ENCODE measurements around the gene HDGFL1. TPM values are rescaled to one million over a fixed set of nuclear protein-coding genes. Genes with fewer than 3 reads are reported as not detected.

Gene HDGFL1
- total RNA-seq, 1 experiment from 2014 or later: not detected

GRCh38 chr6:22579439-22579838 is 10.1 kb downstream of the HDGFL1 start:
- CTCF ChIA-PET: no interaction called here

More at GRCh38 chr6:22579439-22579838, 10.1 kb downstream of the HDGFL1 start:
- no peak overlapping the region for H3K4me3 Mint-ChIP-seq
- H3K4me1 Mint-ChIP-seq: peaks cover 38% of the 10 kb centered on the region
- DNase-seq (ENCODE audit: low spot score): no peak
- TF ChIP-seq NFYB (CRISPR knock-in tag; conservative IDR thresholded peaks at IDR 0.05; ENCODE audit: low read depth) (no peak), ZNF416 (CRISPR knock-in tag; IDR thresholded peaks at IDR 0.05) (no peak), ZNF281 (CRISPR knock-in tag; IDR thresholded peaks at IDR 0.05) (no peak), KAT7 (CRISPR knock-in tag; IDR thresholded peaks at IDR 0.05; ENCODE audit: borderline replicate concordance) (no peak), NFATC4 (CRISPR knock-in tag; IDR thresholded peaks at IDR 0.05) (no peak), PRRX2 (CRISPR knock-in tag; IDR thresholded peaks at IDR 0.05) (no peak), ZBTB21 (CRISPR knock-in tag; IDR thresholded peaks at IDR 0.05; ENCODE audit: borderline replicate concordance) (no peak), FOXP1 (CRISPR knock-in tag; IDR thresholded peaks at IDR 0.05; ENCODE audit: borderline replicate concordance) (no peak), FOXJ3 (CRISPR knock-in tag; IDR thresholded peaks at IDR 0.05; ENCODE audit: borderline replicate concordance) (no peak), ZNF317 (CRISPR knock-in tag; IDR thresholded peaks at IDR 0.05; ENCODE audit: borderline replicate concordance, low read depth) (no peak), ARID4B (CRISPR knock-in tag; IDR thresholded peaks at IDR 0.05; ENCODE audit: borderline replicate concordance) (no peak), TP53 (CRISPR knock-in tag; IDR thresholded peaks at IDR 0.05) (no peak)
- TF ChIP-seq, protein P1, sequence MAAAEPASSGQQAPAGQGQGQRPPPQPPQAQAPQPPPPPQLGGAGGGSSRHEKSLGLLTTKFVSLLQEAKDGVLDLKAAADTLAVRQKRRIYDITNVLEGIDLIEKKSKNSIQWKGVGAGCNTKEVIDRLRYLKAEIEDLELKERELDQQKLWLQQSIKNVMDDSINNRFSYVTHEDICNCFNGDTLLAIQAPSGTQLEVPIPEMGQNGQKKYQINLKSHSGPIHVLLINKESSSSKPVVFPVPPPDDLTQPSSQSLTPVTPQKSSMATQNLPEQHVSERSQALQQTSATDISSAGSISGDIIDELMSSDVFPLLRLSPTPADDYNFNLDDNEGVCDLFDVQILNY (CRISPR knock-in tag; IDR thresholded peaks at IDR 0.05): no peak
- TF ChIP-seq, protein P2, sequence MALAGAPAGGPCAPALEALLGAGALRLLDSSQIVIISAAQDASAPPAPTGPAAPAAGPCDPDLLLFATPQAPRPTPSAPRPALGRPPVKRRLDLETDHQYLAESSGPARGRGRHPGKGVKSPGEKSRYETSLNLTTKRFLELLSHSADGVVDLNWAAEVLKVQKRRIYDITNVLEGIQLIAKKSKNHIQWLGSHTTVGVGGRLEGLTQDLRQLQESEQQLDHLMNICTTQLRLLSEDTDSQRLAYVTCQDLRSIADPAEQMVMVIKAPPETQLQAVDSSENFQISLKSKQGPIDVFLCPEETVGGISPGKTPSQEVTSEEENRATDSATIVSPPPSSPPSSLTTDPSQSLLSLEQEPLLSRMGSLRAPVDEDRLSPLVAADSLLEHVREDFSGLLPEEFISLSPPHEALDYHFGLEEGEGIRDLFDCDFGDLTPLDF (CRISPR knock-in tag; IDR thresholded peaks at IDR 0.05): no peak
- no peaks in the 10 kb centered on the region for H3K27me3 Mint-ChIP-seq (ENCODE audit: low read depth)
- H3K27ac Mint-ChIP-seq: no peak overlapping the region
- POLR2A ChIA-PET: no interaction called here
- no peak for ATAC-seq
- no peaks in the 10 kb centered on the region for H3K36me3 Mint-ChIP-seq
- no peaks in the 10 kb centered on the region for H3K9me3 Mint-ChIP-seq
